ENCODE results near the gene FAS.
"Not testable (repeated sequence)": the region's sequence is repeated elsewhere in the genome, so short reads cannot be mapped to it uniquely, and the experiment has no call there.

Gene FAS

GRCh38 chr10:88995156-88995876, 4.7 kb downstream of the FAS start:
- Mint-ChIP-seq H3K9me3 (no peaks in the 10 kb centered on the region), H3K4me1 (ENCODE audit: low read depth) (peaks cover 62% of the 10 kb centered on the region), H3K36me3 (ENCODE audit: low read depth) (peaks cover 6% of the 10 kb centered on the region), H3K27ac (peak overlapping the region; percentile 13), H3K4me3 (peak overlapping the region; percentile 11), H3K27me3 (no peaks in the 10 kb centered on the region)

- Mint-ChIP-seq H3K36me3 (ENCODE audit: low read depth) (peaks cover 4% of the 10 kb centered on the region), H3K27me3 (no peaks in the 10 kb centered on the region), H3K9me3 (no peaks in the 10 kb centered on the region), H3K4me1 (ENCODE audit: low read depth) (peaks cover 73% of the 10 kb centered on the region), H3K4me3 (no peak overlapping the region), H3K27ac (no peak overlapping the region)
These were observed 6.3 kb downstream of the FAS start for GRCh38 chr10:88996927-88997326.

- no peaks in the 10 kb centered on the region for H3K9me3 Mint-ChIP-seq
- H3K27me3 Mint-ChIP-seq, result no peaks in the 10 kb centered on the region
- no peak overlapping the region for H3K4me3 Mint-ChIP-seq
- no peak overlapping the region for H3K27ac Mint-ChIP-seq
- H3K4me1 Mint-ChIP-seq (ENCODE audit: low read depth), result peaks cover 71% of the 10 kb centered on the region
- peaks cover 14% of the 10 kb centered on the region for H3K36me3 Mint-ChIP-seq (ENCODE audit: low read depth)
These were observed 9.0 kb downstream of the FAS start for GRCh38 chr10:88999625-89000024.

GRCh38 chr10:89001024-89001728, 10.6 kb downstream of the FAS start:
- Mint-ChIP-seq H3K4me3 (peak overlapping the region; percentile 65), H3K36me3 (ENCODE audit: low read depth) (peaks cover 16% of the 10 kb centered on the region), H3K9me3 (no peaks in the 10 kb centered on the region), H3K27me3 (no peaks in the 10 kb centered on the region), H3K27ac (peak overlapping the region; percentile 86), H3K4me1 (ENCODE audit: low read depth) (peaks cover 59% of the 10 kb centered on the region)

- Mint-ChIP-seq H3K4me3 (no peak overlapping the region), H3K27ac (peak overlapping the region; percentile 18), H3K27me3 (no peaks in the 10 kb centered on the region), H3K9me3 (no peaks in the 10 kb centered on the region), H3K36me3 (ENCODE audit: low read depth) (peaks cover 20% of the 10 kb centered on the region), H3K4me1 (ENCODE audit: low read depth) (peaks cover 54% of the 10 kb centered on the region)
These were observed 11.1 kb downstream of the FAS start for GRCh38 chr10:89001729-89002072.

GRCh38 chr10:89002226-89002978, 11.8 kb downstream of the FAS start:
- Mint-ChIP-seq H3K9me3 (no peaks in the 10 kb centered on the region), H3K4me1 (ENCODE audit: low read depth) (peaks cover 47% of the 10 kb centered on the region), H3K36me3 (ENCODE audit: low read depth) (peaks cover 20% of the 10 kb centered on the region), H3K4me3 (no peak overlapping the region), H3K27ac (peak overlapping the region; percentile 56), H3K27me3 (no peaks in the 10 kb centered on the region)

- Mint-ChIP-seq H3K9me3 (no peaks in the 10 kb centered on the region), H3K27me3 (no peaks in the 10 kb centered on the region), H3K27ac (no peak overlapping the region), H3K4me1 (ENCODE audit: low read depth) (peaks cover 47% of the 10 kb centered on the region), H3K36me3 (ENCODE audit: low read depth) (peaks cover 20% of the 10 kb centered on the region), H3K4me3 (no peak overlapping the region)
These were observed 12.7 kb downstream of the FAS start for GRCh38 chr10:89003344-89003743.

- H3K27ac Mint-ChIP-seq, result no peak overlapping the region
- H3K36me3 Mint-ChIP-seq (ENCODE audit: low read depth), result peaks cover 48% of the 10 kb centered on the region
These were observed 16.7 kb downstream of the FAS start for GRCh38 chr10:89007129-89007893.

GRCh38 chr10:89018700-89019346, 28.2 kb downstream of the FAS start:
- H3K4me3 Mint-ChIP-seq; H3K9me3 Mint-ChIP-seq; H3K4me1 Mint-ChIP-seq (ENCODE audit: low read depth); H3K27me3 Mint-ChIP-seq; H3K27ac Mint-ChIP-seq: not testable (repeated sequence)
- H3K36me3 Mint-ChIP-seq (ENCODE audit: low read depth), result peaks cover 59% of the 10 kb centered on the region

More at GRCh38 chr10:89007129-89007893, 16.7 kb downstream of the FAS start:
- no peak overlapping the region for H3K4me3 Mint-ChIP-seq
- H3K9me3 Mint-ChIP-seq, result no peaks in the 10 kb centered on the region
- peaks cover 17% of the 10 kb centered on the region for H3K4me1 Mint-ChIP-seq (ENCODE audit: low read depth)
- no peaks in the 10 kb centered on the region for H3K27me3 Mint-ChIP-seq

GRCh38 chr10:89019569-89020327, 29.1 kb downstream of the FAS start:
- Mint-ChIP-seq H3K36me3 (ENCODE audit: low read depth) (peaks cover 49% of the 10 kb centered on the region), H3K4me1 (ENCODE audit: low read depth) (no peaks in the 10 kb centered on the region), H3K4me3 (no peak overlapping the region), H3K27ac (no peak overlapping the region), H3K9me3 (peaks cover 5% of the 10 kb centered on the region), H3K27me3 (no peaks in the 10 kb centered on the region)

GRCh38 chr10:89021526-89021925, 30.9 kb downstream of the FAS start:
- H3K36me3 Mint-ChIP-seq (ENCODE audit: low read depth), result peaks cover 36% of the 10 kb centered on the region
- not testable (repeated sequence) for H3K27me3 Mint-ChIP-seq; H3K4me1 Mint-ChIP-seq (ENCODE audit: low read depth); H3K4me3 Mint-ChIP-seq; H3K9me3 Mint-ChIP-seq; H3K27ac Mint-ChIP-seq

- Mint-ChIP-seq H3K9me3 (peaks cover 5% of the 10 kb centered on the region), H3K27ac (no peak overlapping the region)
These were observed 32.1 kb downstream of the FAS start for GRCh38 chr10:89022734-89023133.

GRCh38 chr10:89025453-89025852, 34.9 kb downstream of the FAS start:
- Mint-ChIP-seq H3K27ac (no peak overlapping the region), H3K36me3 (ENCODE audit: low read depth) (peaks cover 8% of the 10 kb centered on the region), H3K4me3 (no peak overlapping the region)

More at GRCh38 chr10:89022734-89023133, 32.1 kb downstream of the FAS start:
- Mint-ChIP-seq H3K36me3 (ENCODE audit: low read depth) (peaks cover 27% of the 10 kb centered on the region), H3K4me3 (no peak overlapping the region), H3K4me1 (ENCODE audit: low read depth) (no peaks in the 10 kb centered on the region), H3K27me3 (no peaks in the 10 kb centered on the region)

GRCh38 chr10:89029181-89029580, 38.6 kb downstream of the FAS start:
- Mint-ChIP-seq H3K9me3 (no peaks in the 10 kb centered on the region), H3K36me3 (ENCODE audit: low read depth) (no peaks in the 10 kb centered on the region), H3K27ac (no peak overlapping the region), H3K4me3 (no peak overlapping the region), H3K4me1 (ENCODE audit: low read depth) (peaks cover 41% of the 10 kb centered on the region), H3K27me3 (no peaks in the 10 kb centered on the region)

More at GRCh38 chr10:89025453-89025852, 34.9 kb downstream of the FAS start:
- Mint-ChIP-seq H3K27me3 (no peaks in the 10 kb centered on the region), H3K4me1 (ENCODE audit: low read depth) (peaks cover 9% of the 10 kb centered on the region), H3K9me3 (no peaks in the 10 kb centered on the region)

All from stimulated activated naive CD8-positive, alpha-beta T cell treated with anti-CD3 and anti-CD28 coated beads, Interleukin-15, Interleukin-2, amounts not matched to agents 100 ng/mL and 50 ng/mL, for 24 hours (primary cell).